Measurements from ENCODE around the gene CLEC1B.

- TF ChIP-seq CTCF (IDR thresholded peaks at IDR 0.05) (no peak), POLR2A (IDR thresholded peaks at IDR 0.05) (no peak)
Observed at GRCh38 chr12:10027311-10027710, 28.4 kb upstream of the CLEC1B start.
